ENCODE data around the gene STAT2. TPM values are rescaled to one million over a fixed set of nuclear protein-coding genes. Genes with fewer than 3 reads are reported as not detected.
"Not testable (repeated sequence)": the region's sequence is repeated elsewhere in the genome, so short reads cannot be mapped to it uniquely, and the experiment has no call there.

The STAT2 gene
- total RNA-seq, 6 experiments from 2014 or later: 82.8 to 182 (median 108) TPM

GRCh38 chr12:56326126-56326525, 33.8 kb downstream of the STAT2 start:
- 76% methylated on average over 5 of the region's 8 CpGs for WGBS (ENCODE audit: insufficient coverage, low coverage, low lambda C conversion rate, missing lambda C conversion rate)
- DNase-seq: no peak

GRCh38 chr12:56324206-56324605, 35.7 kb downstream of the STAT2 start:
- Histone ChIP-seq H3K36me3 (peaks cover 0 to 82% (median 44%) of the 10 kb centered on the region in 4 donors), H3K4me3 (no peak overlapping the region), H3K27me3 (no peaks in the 10 kb centered on the region), H3K27ac (no peak overlapping the region), H3K9me3 (no peaks in the 10 kb centered on the region), H3K4me1 (peaks cover 0 to 3% (median 0%) of the 10 kb centered on the region in 4 donors)
- DNase-seq (no peak), ATAC-seq (no peak)
- TF ChIP-seq POLR2A (IDR thresholded peaks at IDR 0.05) (no peak), CTCF (IDR thresholded peaks at IDR 0.05) (no peak)
- 89% methylated on average over 5 of the region's 6 CpGs for WGBS (ENCODE audit: insufficient coverage, low coverage, low lambda C conversion rate, missing lambda C conversion rate)
- intact Hi-C loops (cut with DNase I): no loop called here

More at GRCh38 chr12:56326126-56326525, 33.8 kb downstream of the STAT2 start:
- intact Hi-C loops (cut with DNase I): no loop called here
- no peak overlapping the region for H3K27ac ChIP-seq
- ATAC-seq: no peak
- TF ChIP-seq POLR2A (IDR thresholded peaks at IDR 0.05) (no peak), CTCF (IDR thresholded peaks at IDR 0.05) (no peak)
- H3K4me3 ChIP-seq: no peak overlapping the region
- no peaks in the 10 kb centered on the region for H3K27me3 ChIP-seq
- peaks cover 0 to 65% (median 36%) of the 10 kb centered on the region in 4 donors for H3K36me3 ChIP-seq
- H3K4me1 ChIP-seq: peaks cover 0 to 3% (median 0%) of the 10 kb centered on the region in 4 donors
- no peaks in the 10 kb centered on the region for H3K9me3 ChIP-seq

- H3K27me3 ChIP-seq; H3K9me3 ChIP-seq; ATAC-seq; DNase-seq; intact Hi-C loops (cut with DNase I); H3K4me1 ChIP-seq; H3K4me3 ChIP-seq; H3K27ac ChIP-seq: not testable (repeated sequence)
- WGBS (ENCODE audit: insufficient coverage, low coverage, low lambda C conversion rate, missing lambda C conversion rate): 96% methylated on average over 5 of the region's 8 CpGs
- peaks cover 0 to 70% (median 39%) of the 10 kb centered on the region in 4 donors for H3K36me3 ChIP-seq
Observed at GRCh38 chr12:56321610-56322009, 38.3 kb downstream of the STAT2 start.

- WGBS (ENCODE audit: insufficient coverage, low coverage, low lambda C conversion rate, missing lambda C conversion rate): 80% methylated on average over 2 of the region's 2 CpGs
- H3K27me3 ChIP-seq: no peaks in the 10 kb centered on the region
- ATAC-seq (no peak), DNase-seq (no peak)
- peaks cover 0 to 3% (median 2%) of the 10 kb centered on the region in 4 donors for H3K4me1 ChIP-seq
- intact Hi-C loops (cut with DNase I): no loop called here
- H3K4me3 ChIP-seq: no peak overlapping the region
- H3K27ac ChIP-seq: no peak overlapping the region
- TF ChIP-seq POLR2A (IDR thresholded peaks at IDR 0.05) (no peak), CTCF (IDR thresholded peaks at IDR 0.05) (no peak)
- no peaks in the 10 kb centered on the region for H3K9me3 ChIP-seq
- peaks cover 0 to 64% (median 36%) of the 10 kb centered on the region in 4 donors for H3K36me3 ChIP-seq
Observed at GRCh38 chr12:56321027-56321426, 38.9 kb downstream of the STAT2 start.

- H3K4me1 ChIP-seq: peaks cover 0 to 13% (median 5%) of the 10 kb centered on the region in 4 donors
- DNase-seq (no peak), ATAC-seq (no peak)
- intact Hi-C loops (cut with DNase I): no loop called here
- WGBS (ENCODE audit: insufficient coverage, low coverage, low lambda C conversion rate, missing lambda C conversion rate): 91% methylated on average over 3 of the region's 3 CpGs
- TF ChIP-seq POLR2A (IDR thresholded peaks at IDR 0.05): no peak
- TF ChIP-seq CTCF (IDR thresholded peaks at IDR 0.05): no peak
- peaks cover 0 to 44% (median 21%) of the 10 kb centered on the region in 4 donors for H3K36me3 ChIP-seq
- no peak overlapping the region for H3K4me3 ChIP-seq
- H3K27ac ChIP-seq: no peak overlapping the region
- H3K27me3 ChIP-seq: no peaks in the 10 kb centered on the region
- no peaks in the 10 kb centered on the region for H3K9me3 ChIP-seq
Observed at GRCh38 chr12:56317675-56318074, 42.2 kb downstream of the STAT2 start.

All from right lobe of liver (tissue), 6 donors.